Smooth muscle cell (in vitro differentiated cells): ENCODE measurements around the gene PRKD1. TPM values are rescaled to one million over a fixed set of nuclear protein-coding genes. Genes with fewer than 3 reads are reported as not detected.

ENCODE experiments used
- DNase-seq: peaks from one replicate; lab custom pipeline; 2025; ENCODE audit not compliant: unreplicated experiment; lab: John Stamatoyannopoulos, UW
- H2AFZ ChIP-seq: fragments of 200-600 bp; sonication (generic); 2 replicates; pipeline ENCODE4 v1.6.0; 2016; ENCODE audit warnings: antibody characterized with exemption, low read depth, mild to moderate bottlenecking
- H3F3A ChIP-seq: fragments of 200-600 bp; sonication (generic); 2 replicates; pipeline ENCODE4 v1.6.0; 2017; ENCODE audit warnings: antibody characterized with exemption, low read depth
- H3K27ac ChIP-seq: fragments of 200-600 bp; sonication (generic); 2 replicates; pipeline ENCODE4 v1.5.1; 2016; ENCODE audit warnings: low read depth, mild to moderate bottlenecking
- H3K27me3 ChIP-seq: fragments of 200-600 bp; sonication (generic); 2 replicates; pipeline ENCODE4 v1.6.1; 2016; ENCODE audit warnings: low read depth, mild to moderate bottlenecking
- H3K36me3 ChIP-seq: fragments of 200-600 bp; sonication (generic); 2 replicates; pipeline ENCODE4 v1.5.1; 2016; ENCODE audit warnings: low read depth
- H3K4me1 ChIP-seq: fragments of 200-600 bp; sonication (generic); 2 replicates; pipeline ENCODE4 v1.5.1; 2016; ENCODE audit warnings: low read depth
- H3K4me2 ChIP-seq: fragments of 200-600 bp; sonication (generic); 2 replicates; pipeline ENCODE4 v1.6.0; 2016; ENCODE audit warnings: mild to moderate bottlenecking
- H3K4me3 ChIP-seq: fragments of 200-600 bp; sonication (generic); 2 replicates; pipeline ENCODE4 v1.5.1; 2016; ENCODE audit warnings: mild to moderate bottlenecking
- H3K79me2 ChIP-seq: fragments of 200-600 bp; sonication (generic); 2 replicates; pipeline ENCODE4 v1.6.0; 2016; ENCODE audit warnings: low read depth, mild to moderate bottlenecking
- H3K9ac ChIP-seq: fragments of 200-600 bp; sonication (generic); 2 replicates; pipeline ENCODE4 v1.6.0; 2016; ENCODE audit warnings: low read depth
- H3K9me3 ChIP-seq: fragments of 200-600 bp; sonication (generic); replicated peaks from 2 replicates; pipeline ENCODE4 v1.5.1; 2016; ENCODE audit warnings: low read depth
- H4K20me1 ChIP-seq: fragments of 200-600 bp; sonication (generic); 2 replicates; pipeline ENCODE4 v1.6.0; 2016; ENCODE audit warnings: low read depth
- CTCF ChIP-seq: fragments of 200-600 bp; sonication (generic); IDR thresholded peaks from 2 replicates; pipeline ENCODE4 v1.5.1; 2017; ENCODE audit warnings: borderline replicate concordance, mild to moderate bottlenecking, antibody characterized with exemption; ENCODE audit not compliant: insufficient read depth, poor library complexity, severe bottlenecking
- WGBS: methylation state at CpG from one replicate; pipeline ENCODE4 v1.1.7; 2016; ENCODE audit warnings: low lambda C conversion rate; 5-methylcytosine and 5-hydroxymethylcytosine counted together
- polyA plus RNA-seq: library from polyadenylated mRNA; unstranded; fragments of >200 nt; fragmentation: Nextera tagmentation; extraction: Ambion mirVana; gene quantifications from 2 replicates; pipeline ENCODE4 v1.2.1, GENCODE V29; 2016
- total RNA-seq: library from RNA; depleted of rRNA; stranded (reverse); fragments of >200 nt; gene quantifications from 2 replicates; pipeline ENCODE4 v1.2.3, GENCODE V29; 2014

PRKD1 gene
- total and polyA plus RNA-seq, 2 experiments from 2014 or later, result 3.7 to 7.2 TPM

- H3K4me3 ChIP-seq, result no peak overlapping the region
- no peak overlapping the region for H3K9ac ChIP-seq
- H3K36me3 ChIP-seq, result no peaks in the 10 kb centered on the region
- no peaks in the 10 kb centered on the region for H4K20me1 ChIP-seq
- TF ChIP-seq CTCF, result no peak
- no peak for DNase-seq
- no peak overlapping the region for H3K27ac ChIP-seq
- H3K79me2 ChIP-seq, result peaks cover 4% of the 10 kb centered on the region
- no peaks in the 10 kb centered on the region for H3K27me3 ChIP-seq
- H3K4me2 ChIP-seq, result no peak overlapping the region
- no peak overlapping the region for H2AFZ ChIP-seq
- no peaks in the 10 kb centered on the region for H3K4me1 ChIP-seq
- no peaks in the 10 kb centered on the region for H3K9me3 ChIP-seq
- WGBS, result 93% methylated on average over 6 of the region's 6 CpGs
- no peaks in the 10 kb centered on the region for H3F3A ChIP-seq
Measured at GRCh38 chr14:29814156-29815015, 113.3 kb downstream of the PRKD1 start.

GRCh38 chr14:29810682-29811081 is 117.0 kb downstream of the PRKD1 start:
- no peak for TF ChIP-seq CTCF
- no peaks in the 10 kb centered on the region for H4K20me1 ChIP-seq

GRCh38 chr14:29810064-29810463 is 117.6 kb downstream of the PRKD1 start:
- H3K9ac ChIP-seq, result no peak overlapping the region
- no peaks in the 10 kb centered on the region for H3F3A ChIP-seq
- no peaks in the 10 kb centered on the region for H3K36me3 ChIP-seq
- H3K27me3 ChIP-seq, result no peaks in the 10 kb centered on the region
- no peaks in the 10 kb centered on the region for H3K9me3 ChIP-seq
- no peak overlapping the region for H2AFZ ChIP-seq
- no peak for TF ChIP-seq CTCF
- 92% methylated on average over 3 of the region's 3 CpGs for WGBS
- no peak overlapping the region for H3K4me3 ChIP-seq
- H4K20me1 ChIP-seq, result no peaks in the 10 kb centered on the region
- DNase-seq, result no peak
- no peaks in the 10 kb centered on the region for H3K79me2 ChIP-seq
- H3K4me1 ChIP-seq, result no peaks in the 10 kb centered on the region
- H3K27ac ChIP-seq, result no peak overlapping the region
- H3K4me2 ChIP-seq, result no peak overlapping the region

More at GRCh38 chr14:29810682-29811081, 117.0 kb downstream of the PRKD1 start:
- DNase-seq, result no peak
- Histone ChIP-seq H3K4me2 (no peak overlapping the region), H3K27me3 (no peaks in the 10 kb centered on the region), H3K27ac (no peak overlapping the region), H3K4me3 (no peak overlapping the region), H3K9ac (no peak overlapping the region), H3K36me3 (no peaks in the 10 kb centered on the region), H3F3A (no peaks in the 10 kb centered on the region), H2AFZ (no peak overlapping the region), H3K79me2 (no peaks in the 10 kb centered on the region), H3K4me1 (no peaks in the 10 kb centered on the region), H3K9me3 (no peaks in the 10 kb centered on the region)

GRCh38 chr14:29806124-29806517 is 121.5 kb downstream of the PRKD1 start:
- no peaks in the 10 kb centered on the region for H3K4me1 ChIP-seq
- no peaks in the 10 kb centered on the region for H3K36me3 ChIP-seq
- 68% methylated on average over 1 of the region's 1 CpG for WGBS
- no peaks in the 10 kb centered on the region for H3K9me3 ChIP-seq
- no peak overlapping the region for H3K4me2 ChIP-seq
- no peak overlapping the region for H3K9ac ChIP-seq
- H2AFZ ChIP-seq, result no peak overlapping the region
- no peak for DNase-seq
- H3K79me2 ChIP-seq, result no peaks in the 10 kb centered on the region
- TF ChIP-seq CTCF, result no peak
- no peaks in the 10 kb centered on the region for H3F3A ChIP-seq
- no peaks in the 10 kb centered on the region for H3K27me3 ChIP-seq
- H3K27ac ChIP-seq, result no peak overlapping the region
- no peak overlapping the region for H3K4me3 ChIP-seq
- no peaks in the 10 kb centered on the region for H4K20me1 ChIP-seq
